ENCODE measurements around the gene OR52E2.

DNA sequence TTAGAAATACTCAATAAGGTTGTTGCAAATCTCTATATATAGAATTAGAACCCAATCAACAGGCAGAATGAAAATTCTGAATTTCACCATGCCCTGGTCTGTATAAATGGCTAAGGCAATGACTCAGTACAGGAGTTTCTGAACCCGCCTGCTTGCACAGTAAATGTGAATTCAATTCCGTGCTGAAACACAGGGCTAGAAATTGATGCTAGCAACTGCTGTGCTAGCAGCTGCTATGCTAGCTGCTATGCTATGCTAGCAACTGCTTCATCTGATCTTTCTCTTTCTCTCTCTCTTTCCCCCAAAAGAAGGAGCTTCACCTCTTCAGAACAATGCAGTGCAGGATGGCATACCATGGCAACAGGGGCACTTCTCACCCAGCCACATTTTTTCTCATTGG, 22.8 kb downstream of the OR52E2 start:
- TF ChIP-seq EZH2 (IDR thresholded peaks at IDR 0.05; ENCODE audit: insufficient read depth, poor library complexity, severe bottlenecking) = no peak
- no peak for TF ChIP-seq EZH2phosphoT487 (IDR thresholded peaks at IDR 0.05; ENCODE audit: insufficient read depth, low read depth)
